ENCODE results near the gene TAX1BP1. TPM values are rescaled to one million over a fixed set of nuclear protein-coding genes. Genes with fewer than 3 reads are reported as not detected.

TAX1BP1 gene
- total and polyA plus RNA-seq, 2 of the 13 experiments (the other 11 are each of a cell fraction or from before 2014, with no cell fraction given): 95.2 to 98.9 TPM

- TF ChIP-seq ZNF720 (CRISPR knock-in tag; IDR thresholded peaks at IDR 0.05) (no peak), CREBL2 (CRISPR knock-in tag; IDR thresholded peaks at IDR 0.05; ENCODE audit: borderline replicate concordance) (no peak), TRIM22 (IDR thresholded peaks at IDR 0.05) (no peak), ZNF724P (CRISPR knock-in tag; IDR thresholded peaks at IDR 0.05; ENCODE audit: borderline replicate concordance) (no peak), TEAD3 (CRISPR knock-in tag; optimal IDR thresholded peaks at IDR 0.05; ENCODE audit: borderline replicate concordance) (peak; percentile 58), ZNF446 (CRISPR knock-in tag; IDR thresholded peaks at IDR 0.05) (peak; percentile 85), ZC3H13 (CRISPR knock-in tag; IDR thresholded peaks at IDR 0.05) (no peak), NFKBIZ (CRISPR knock-in tag; IDR thresholded peaks at IDR 0.05) (no peak), ZNF18 (CRISPR knock-in tag; IDR thresholded peaks at IDR 0.05; ENCODE audit: insufficient replicate concordance) (no peak), GTF3A (CRISPR knock-in tag; conservative IDR thresholded peaks at IDR 0.05) (peak; percentile 71; the same call in 1 of the 2 replicates), GABPB1 (CRISPR knock-in tag; IDR thresholded peaks at IDR 0.05) (peak; percentile 97), ZNF253 (CRISPR knock-in tag; IDR thresholded peaks at IDR 0.05; ENCODE audit: borderline replicate concordance) (no peak), ZNF562 (CRISPR knock-in tag; IDR thresholded peaks at IDR 0.05; ENCODE audit: borderline replicate concordance) (no peak), TFDP1 (CRISPR knock-in tag; IDR thresholded peaks at IDR 0.05; ENCODE audit: borderline replicate concordance) (peak; percentile 59; the same call in 1 of the 2 replicates), PITX1 (CRISPR knock-in tag; IDR thresholded peaks at IDR 0.05) (no peak), ZBTB1 (CRISPR knock-in tag; IDR thresholded peaks at IDR 0.05; ENCODE audit: borderline replicate concordance) (no peak), PTBP1 (IDR thresholded peaks at IDR 0.05; ENCODE audit: low read depth, low read length, poor library complexity, severe bottlenecking) (no peak)
- TF ChIP-seq, protein P1, sequence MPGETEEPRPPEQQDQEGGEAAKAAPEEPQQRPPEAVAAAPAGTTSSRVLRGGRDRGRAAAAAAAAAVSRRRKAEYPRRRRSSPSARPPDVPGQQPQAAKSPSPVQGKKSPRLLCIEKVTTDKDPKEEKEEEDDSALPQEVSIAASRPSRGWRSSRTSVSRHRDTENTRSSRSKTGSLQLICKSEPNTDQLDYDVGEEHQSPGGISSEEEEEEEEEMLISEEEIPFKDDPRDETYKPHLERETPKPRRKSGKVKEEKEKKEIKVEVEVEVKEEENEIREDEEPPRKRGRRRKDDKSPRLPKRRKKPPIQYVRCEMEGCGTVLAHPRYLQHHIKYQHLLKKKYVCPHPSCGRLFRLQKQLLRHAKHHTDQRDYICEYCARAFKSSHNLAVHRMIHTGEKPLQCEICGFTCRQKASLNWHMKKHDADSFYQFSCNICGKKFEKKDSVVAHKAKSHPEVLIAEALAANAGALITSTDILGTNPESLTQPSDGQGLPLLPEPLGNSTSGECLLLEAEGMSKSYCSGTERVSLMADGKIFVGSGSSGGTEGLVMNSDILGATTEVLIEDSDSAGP (CRISPR knock-in tag; IDR thresholded peaks at IDR 0.05; ENCODE audit: borderline replicate concordance): peak; percentile 80; the same call in 1 of the 2 replicates
- TF ChIP-seq, protein P2, sequence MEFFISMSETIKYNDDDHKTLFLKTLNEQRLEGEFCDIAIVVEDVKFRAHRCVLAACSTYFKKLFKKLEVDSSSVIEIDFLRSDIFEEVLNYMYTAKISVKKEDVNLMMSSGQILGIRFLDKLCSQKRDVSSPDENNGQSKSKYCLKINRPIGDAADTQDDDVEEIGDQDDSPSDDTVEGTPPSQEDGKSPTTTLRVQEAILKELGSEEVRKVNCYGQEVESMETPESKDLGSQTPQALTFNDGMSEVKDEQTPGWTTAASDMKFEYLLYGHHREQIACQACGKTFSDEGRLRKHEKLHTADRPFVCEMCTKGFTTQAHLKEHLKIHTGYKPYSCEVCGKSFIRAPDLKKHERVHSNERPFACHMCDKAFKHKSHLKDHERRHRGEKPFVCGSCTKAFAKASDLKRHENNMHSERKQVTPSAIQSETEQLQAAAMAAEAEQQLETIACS (CRISPR knock-in tag; IDR thresholded peaks at IDR 0.05): peak; percentile 55
- TF ChIP-seq, protein P3, sequence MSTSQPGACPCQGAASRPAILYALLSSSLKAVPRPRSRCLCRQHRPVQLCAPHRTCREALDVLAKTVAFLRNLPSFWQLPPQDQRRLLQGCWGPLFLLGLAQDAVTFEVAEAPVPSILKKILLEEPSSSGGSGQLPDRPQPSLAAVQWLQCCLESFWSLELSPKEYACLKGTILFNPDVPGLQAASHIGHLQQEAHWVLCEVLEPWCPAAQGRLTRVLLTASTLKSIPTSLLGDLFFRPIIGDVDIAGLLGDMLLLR (CRISPR knock-in tag; IDR thresholded peaks at IDR 0.05): no peak
- TF ChIP-seq, protein P4, sequence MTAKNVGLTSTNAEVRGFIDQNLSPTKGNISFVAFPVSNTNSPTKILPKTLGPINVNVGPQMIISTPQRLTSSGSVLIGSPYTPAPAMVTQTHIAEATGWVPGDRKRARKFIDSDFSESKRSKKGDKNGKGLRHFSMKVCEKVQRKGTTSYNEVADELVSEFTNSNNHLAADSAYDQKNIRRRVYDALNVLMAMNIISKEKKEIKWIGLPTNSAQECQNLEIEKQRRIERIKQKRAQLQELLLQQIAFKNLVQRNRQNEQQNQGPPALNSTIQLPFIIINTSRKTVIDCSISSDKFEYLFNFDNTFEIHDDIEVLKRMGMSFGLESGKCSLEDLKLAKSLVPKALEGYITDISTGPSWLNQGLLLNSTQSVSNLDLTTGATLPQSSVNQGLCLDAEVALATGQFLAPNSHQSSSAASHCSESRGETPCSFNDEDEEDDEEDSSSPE (CRISPR knock-in tag; IDR thresholded peaks at IDR 0.05): peak; percentile 37; the same call in 1 of the 2 replicates
Measured at GRCh38 chr7:27739909-27740448, at the start of gene TAX1BP1 (continued).
